K562 (cell line): ENCODE results near the gene PCDHGA8. TPM values are rescaled to one million over a fixed set of nuclear protein-coding genes. Genes with fewer than 3 reads are reported as not detected.

Experiments used
- ATAC-seq: fragments of 200-7000 bp; cut with Tn5 transposase; 3 replicates; pipeline ENCODE4 v1.9.1; 2020; ENCODE audit warnings: moderate library complexity
- BruUV-seq: library from RNA; stranded (reverse); fragments of 400-500 nt; replicated peaks from 2 replicates; lab custom pipeline; 2021; lab: Mats Ljungman, UMichigan
- CTCF ChIA-PET: fragments of 300-600 bp; formaldehyde crosslinking; extraction: SDS; loops from one replicate; lab custom pipeline; 2021; ENCODE audit warnings: low intra/inter-chr PET ratio; lab: Yijun Ruan, JAX
- POLR2A ChIA-PET: fragments of 300-600, 350-650 bp; sonication (Branson Sonifier 250); formaldehyde crosslinking; extraction: SDS; loops from one replicate; lab custom pipeline; 2021; ENCODE audit warnings: antibody characterized with exemption, inconsistent platforms; lab: Yijun Ruan, JAX
- DNase-seq, 4 experiments: peaks; one replicate each; pipeline versions ENCODE4 v3.0.0 to v3.0.0-alpha.2; 2011 to 2018; ENCODE audit warnings: low spot score in 3 of 4, mixed read lengths in 3 of 4; ENCODE audit errors: extremely low read depth in 1 of 4
- FAIRE-seq: peaks from 2 replicates; lab custom pipeline; 2011; peaks lifted over from hg19 to GRCh38; lab: Jason Lieb, UNC
- H2AFZ ChIP-seq: 2 replicates; pipeline ENCODE4 v1.6.0; 2011; ENCODE audit warnings: low read depth, low read length, control low read depth, inconsistent platforms
- H3K27ac ChIP-seq: fragments of 200-600 bp; 3 replicates; pipeline ENCODE4 v1.8.0; 2011; ENCODE audit warnings: low read depth, mild to moderate bottlenecking, control low read depth, inconsistent platforms, low read length, moderate library complexity, mixed read lengths; ENCODE audit errors: extremely low read depth
- H3K27me3 ChIP-seq, 2 experiments: fragments of 300-600 bp in 1 of 2; 2 replicates in 1 of 2; 3 replicates in 1 of 2; pipeline versions ENCODE4 v1.6.0 to v1.8.0; 2011; ENCODE audit warnings: inconsistent platforms in 2 of 2, low read length in 2 of 2, mild to moderate bottlenecking in 1 of 2, mixed read lengths in 1 of 2, moderate library complexity in 1 of 2; ENCODE audit not compliant: control insufficient read depth in 2 of 2, insufficient read depth in 2 of 2
- H3K36me3 ChIP-seq: fragments of 300-600 bp; 3 replicates; pipeline ENCODE4 v1.8.0; 2011; ENCODE audit warnings: mild to moderate bottlenecking, low read length, inconsistent platforms; ENCODE audit not compliant: control insufficient read depth, insufficient read depth
- H3K4me1 ChIP-seq, 2 experiments: fragments of 200-600 bp in 1 of 2; replicated peaks in 1 of 2; 2 replicates in 1 of 2; 3 replicates in 1 of 2; pipeline versions ENCODE4 v1.5.1 to v1.8.0; 2011; ENCODE audit warnings: inconsistent platforms in 2 of 2, low read length in 2 of 2, mild to moderate bottlenecking in 1 of 2, mixed read lengths in 1 of 2, moderate library complexity in 1 of 2; ENCODE audit not compliant: control insufficient read depth in 2 of 2, insufficient read depth in 2 of 2
- H3K4me2 ChIP-seq: 2 replicates; pipeline ENCODE4 v1.6.1; 2011; ENCODE audit warnings: low read length, control low read depth, inconsistent platforms, mixed read lengths; ENCODE audit not compliant: insufficient read depth
- H3K4me3 ChIP-seq: fragments of 200-600 bp; sonication (generic), shearing (Covaris generic); 2 replicates; pipeline ENCODE4 v1.5.1; 2016; ENCODE audit warnings: control low read depth, inconsistent platforms
- H3K79me2 ChIP-seq: fragments of 200-600 bp; 3 replicates; pipeline ENCODE4 v1.8.0; 2011; ENCODE audit warnings: low read length, inconsistent platforms; ENCODE audit not compliant: control insufficient read depth, insufficient read depth
- H3K9ac ChIP-seq, 2 experiments: 2 replicates each; pipeline versions ENCODE4 v1.6.0 to v1.6.1; 2011; ENCODE audit warnings: low read depth in 2 of 2, low read length in 2 of 2, control low read depth in 1 of 2, inconsistent platforms in 1 of 2, mild to moderate bottlenecking in 1 of 2, mixed read lengths in 1 of 2; ENCODE audit not compliant: insufficient read depth in 1 of 2
- H3K9me1 ChIP-seq: one replicate; pipeline ENCODE4 v1.6.0; 2011; ENCODE audit warnings: inconsistent platforms, mild to moderate bottlenecking, low read length, moderate library complexity; ENCODE audit not compliant: control insufficient read depth, insufficient read depth
- H3K9me3 ChIP-seq: replicated peaks from 2 replicates; pipeline ENCODE4 v1.5.1; 2011; ENCODE audit warnings: low read depth, low read length, inconsistent platforms; ENCODE audit not compliant: control insufficient read depth, insufficient read depth
- H4K20me1 ChIP-seq: replicated peaks from 2 replicates; pipeline ENCODE4 v1.6.1; 2011; ENCODE audit warnings: low read length, inconsistent platforms, mixed read lengths; ENCODE audit not compliant: control insufficient read depth, insufficient read depth
- CUX1 ChIP-seq: fragments of 200-800 bp; sonication (Bioruptor generic); IDR thresholded peaks from 2 replicates; pipeline ENCODE4 v1.6.1; 2016; ENCODE audit warnings: missing genetic modification characterization, missing compliant biosample characterization
- ESRRA ChIP-seq: fragments of 450-650 bp; IDR thresholded peaks from 2 replicates; pipeline ENCODE4 v1.6.1; 2014; ENCODE audit warnings: low read depth, mild to moderate bottlenecking, moderate library complexity, borderline replicate concordance
- NR0B1 ChIP-seq: fragments of 450-650 bp; IDR thresholded peaks from one replicate; pipeline ENCODE4 v1.6.1; 2018; ENCODE audit warnings: mild to moderate bottlenecking, moderate library complexity; ENCODE audit not compliant: partially characterized antibody
- NR3C1 ChIP-seq: sonication (generic); formaldehyde crosslinking; IDR thresholded peaks from 2 replicates; pipeline ENCODE4 v1.8.1; 2022; ENCODE audit warnings: missing genetic modification reagents
- POLR2G ChIP-seq: fragments of 200-400 bp; formaldehyde crosslinking; IDR thresholded peaks from 2 replicates; pipeline ENCODE4 v1.6.1; 2017; ENCODE audit warnings: low read depth, mild to moderate bottlenecking, antibody characterized with exemption, low read length, moderate library complexity
- PPARD ChIP-seq: fragments of 250-450 bp; sonication (Bioruptor Pico); IDR thresholded peaks from 2 replicates; pipeline ENCODE4 v1.8.0; 2022; ENCODE audit warnings: inconsistent platforms, mild to moderate bottlenecking, moderate library complexity
- RAD21 ChIP-seq, 2 experiments: fragments of 250-450 bp in 1 of 2; fragments of 450-650 bp in 1 of 2; sonication (Bioruptor Pico) in 1 of 2; formaldehyde crosslinking in 1 of 2; IDR thresholded peaks in 1 of 2; conservative IDR thresholded peaks in 1 of 2; 2 replicates each; pipeline versions ENCODE4 v1.4.0 to v1.8.0; 2020 to 2022; ENCODE audit warnings: mild to moderate bottlenecking in 2 of 2, moderate library complexity in 1 of 2
- RAD51 ChIP-seq: fragments of 450-650 bp; IDR thresholded peaks from 2 replicates; pipeline ENCODE4 v1.7.1; 2016; ENCODE audit warnings: low read depth, mild to moderate bottlenecking, borderline replicate concordance
- SMC3 ChIP-seq: conservative IDR thresholded peaks from 2 replicates; pipeline ENCODE4 v1.6.1; 2011; ENCODE audit warnings: low read depth, low read length, improper control_type of control experiment; ENCODE audit not compliant: insufficient read depth
- STAT5A ChIP-seq: IDR thresholded peaks from 2 replicates; pipeline ENCODE4 v1.6.1; 2012; ENCODE audit warnings: low read length, inconsistent platforms, borderline replicate concordance
- ZNF398 ChIP-seq: fragments of 250-450 bp; sonication (Bioruptor Pico); IDR thresholded peaks from 2 replicates; pipeline ENCODE4 v1.8.0; 2021; ENCODE audit warnings: moderate library complexity, mild to moderate bottlenecking, inconsistent platforms
- WGBS: fragments of 100-300 bp; shearing (Covaris generic); methylation state at CpG from one replicate; pipeline ENCODE4 v1.1.6; 2016; ENCODE audit warnings: low coverage, mixed read lengths; ENCODE audit not compliant: insufficient coverage; ENCODE audit errors: missing lambda C conversion rate; 5-methylcytosine and 5-hydroxymethylcytosine counted together
- in situ Hi-C: fragments of 300-500 bp; cut with MboI; formaldehyde crosslinking; loops from 4 replicates; pipeline ENCODE4 v1.15.0; 2018; ENCODE audit warnings: inconsistent platforms, mixed read lengths
- intact Hi-C: fragments of 100-400 bp; cut with micrococcal nuclease; formaldehyde crosslinking; loops from 2 replicates; pipeline ENCODE4 v1.14.2; 2022
- polyA plus RNA-seq, 8 experiments: library from polyadenylated mRNA; depleted of rRNA in 4 of 8; stranded (reverse) in 5 of 8; unstranded in 3 of 8; fragments of >200 nt; fragmentation: Nextera tagmentation in 2 of 8; fragmentation: Illumina TruSeq in 1 of 8; extraction: Ambion mirVana in 2 of 8; extraction: Trizol in 1 of 8; gene quantifications; 2 replicates each; pipeline versions ENCODE4 v1.2.1 to v1.2.3, GENCODE V29; 2011 to 2014; ENCODE audit warnings: inconsistent platforms in 1 of 8, missing spikeins in 1 of 8
- total RNA-seq, 7 experiments: library from RNA; depleted of rRNA in 6 of 7; stranded (reverse); fragments of >200 nt in 6 of 7; fragmentation: Illumina TruSeq in 2 of 7; extraction: Trizol in 2 of 7; gene quantifications; 2 replicates each; pipeline versions ENCODE4 v1.2.1 to v1.2.3, GENCODE V29; 2011 to 2021; ENCODE audit warnings: low replicate concordance in 1 of 7

PCDHGA8 gene
- total and polyA plus RNA-seq, 9 of the 15 experiments (the other 6 are each of a cell fraction or from before 2014, with no cell fraction given), result 0.04 to 0.11 (median 0.07) TPM; not detected in 2

GRCh38 chr5:141402553-141403243 is 10.3 kb downstream of the PCDHGA8 start, which contains the start of gene PCDHGA9:
Gene PCDHGA9 (plus strand): TSS chr5:141402778. CDS start chr5:141402953, 175 bp downstream.
- H3K9ac ChIP-seq, result no peak within 1 kb of the TSS
- H3K4me1 ChIP-seq, result peaks cover 0 to 9% of the 10 kb centered on the region in 2 experiments; a peak in 3 of 5 replicates
- H3K27me3 ChIP-seq, result peaks cover 3 to 30% of the 10 kb centered on the region in 2 experiments; a peak in 3 of 5 replicates
- intact Hi-C loops (no loop called here), in situ Hi-C loops (no loop called here)
- 11% methylated on average over 22 of the region's 27 CpGs for WGBS
- FAIRE-seq, result peak; percentile 68
- no TSS peak for BruUV-seq
- H3K4me3 ChIP-seq, result no peak within 1 kb of the TSS
- H4K20me1 ChIP-seq, result no peaks in the 10 kb centered on the region
- ChIA-PET CTCF (interaction anchor here (1.2 to 2.1 kb wide), 2 partner anchors 122 to 161 kb away, joined by 5 to 10 read pairs; no protein-coding TSS in a partner anchor), POLR2A (no interaction called here)
- H3K79me2 ChIP-seq, result no peaks in the 10 kb centered on the region
- no peaks in the 10 kb centered on the region for H3K36me3 ChIP-seq
- ATAC-seq, result peak; percentile 78
- no peak within 1 kb of the TSS for H3K27ac ChIP-seq
- no peaks in the 10 kb centered on the region for H3K9me1 ChIP-seq
- H3K9me3 ChIP-seq, result peaks cover 2% of the 10 kb centered on the region; the same call in 1 of the 2 replicates
- no peak within 1 kb of the TSS for H3K4me2 ChIP-seq
- peak; percentile 34 to 60 (median 38) for DNase-seq
- H2AFZ ChIP-seq, result no peak within 1 kb of the TSS
- TF ChIP-seq CUX1 (CRISPR knock-in tag) (no peak), POLR2G (no peak), NR0B1 (no peak), SMC3 (0 out of 2 replicates have a peak, but pooled peaks have one; percentile 13), PPARD (CRISPR knock-in tag) (no peak), ZNF398 (CRISPR knock-in tag) (no peak), NR3C1 (CRISPR knock-in tag) (no peak), RAD51 (no peak), ESRRA (no peak), RAD21 (CRISPR knock-in tag; conservative IDR thresholded peaks at IDR 0.05 in 1 of 2, IDR thresholded peaks at IDR 0.05 in 1 of 2) (peak in 1 of 2 experiments; percentile 41; a peak in 2 of 4 replicates), STAT5A (no peak)
